IMR-90 (cell line): ENCODE measurements around the gene RAB11FIP4. TPM values are rescaled to one million over a fixed set of nuclear protein-coding genes. Genes with fewer than 3 reads are reported as not detected.

Experiments used
- ATAC-seq: fragments of 200-7000 bp; cut with Tn5 transposase; 2 replicates; pipeline ENCODE4 v1.9.1; 2020; ENCODE audit warnings: low read depth, mild to moderate bottlenecking, moderate library complexity
- BruUV-seq: library from RNA; stranded (reverse); fragments of 400-500 nt; replicated peaks from 2 replicates; lab custom pipeline; 2021; lab: Mats Ljungman, UMichigan
- CTCF ChIA-PET: fragments of 300-600 bp; formaldehyde crosslinking; extraction: SDS; loops from one replicate; lab custom pipeline; 2021; ENCODE audit warnings: antibody characterized with exemption; lab: Yijun Ruan, JAX
- POLR2A ChIA-PET: fragments of 300-600 bp; sonication (Branson Sonifier 250); formaldehyde crosslinking; loops from one replicate; lab custom pipeline; 2022; ENCODE audit warnings: antibody characterized with exemption; ENCODE audit not compliant: unreplicated experiment; lab: Charles Lee
- DNase-seq: peaks from one replicate; pipeline ENCODE4 v3.0.0; 2013
- H2AFZ ChIP-seq: replicated peaks from 2 replicates; pipeline ENCODE3; 2013; ENCODE audit warnings: low read length, mild to moderate bottlenecking; ENCODE audit not compliant: poor library complexity
- H2AK5ac ChIP-seq: 2 replicates; pipeline ENCODE4 v1.6.1; 2013; ENCODE audit warnings: low read depth, low read length, inconsistent platforms
- H2AK9ac ChIP-seq: replicated peaks from 2 replicates; pipeline ENCODE3; 2013; ENCODE audit warnings: mild to moderate bottlenecking, low read depth, low read length, moderate library complexity; ENCODE audit not compliant: poor library complexity
- H2BK120ac ChIP-seq: 2 replicates; pipeline ENCODE4 v1.6.1; 2013; ENCODE audit warnings: low read depth, low read length, inconsistent platforms
- H2BK15ac ChIP-seq: 3 replicates; pipeline ENCODE4 v1.6.1; 2013; ENCODE audit warnings: low read depth, low read length, inconsistent platforms
- H2BK20ac ChIP-seq: 2 replicates; pipeline ENCODE4 v1.6.1; 2013; ENCODE audit warnings: low read depth, mild to moderate bottlenecking, inconsistent platforms, low read length, moderate library complexity
- H2BK5ac ChIP-seq: 2 replicates; pipeline ENCODE4 v1.6.1; 2013; ENCODE audit warnings: mild to moderate bottlenecking, low read depth, low read length, inconsistent platforms; ENCODE audit not compliant: poor library complexity, severe bottlenecking
- H3K14ac ChIP-seq: replicated peaks from 2 replicates; pipeline ENCODE4 v1.6.1; 2013; ENCODE audit warnings: low read depth, low read length, inconsistent platforms
- H3K18ac ChIP-seq: 2 replicates; pipeline ENCODE4 v1.6.1; 2013; ENCODE audit warnings: low read depth, low read length, control low read depth
- H3K23ac ChIP-seq: 2 replicates; pipeline ENCODE4 v1.6.1; 2013; ENCODE audit warnings: low read depth, low read length, inconsistent platforms
- H3K27ac ChIP-seq: 2 replicates; pipeline ENCODE4 v1.5.1; 2013; ENCODE audit warnings: mild to moderate bottlenecking, control low read depth, low read length; ENCODE audit not compliant: insufficient read depth
- H3K27me3 ChIP-seq: 2 replicates; pipeline ENCODE4 v1.6.1; 2013; ENCODE audit warnings: low read length; ENCODE audit not compliant: control insufficient read depth, insufficient read depth
- H3K36me3 ChIP-seq: 2 replicates; pipeline ENCODE4 v1.6.1; 2013; ENCODE audit warnings: low read length, mixed read lengths; ENCODE audit not compliant: control insufficient read depth, insufficient read depth
- H3K4ac ChIP-seq: 2 replicates; pipeline ENCODE4 v1.6.1; 2013; ENCODE audit warnings: low read depth, low read length, inconsistent platforms
- H3K4me1 ChIP-seq: 2 replicates; pipeline ENCODE4 v1.6.1; 2013; ENCODE audit warnings: low read length, mixed read lengths; ENCODE audit not compliant: control insufficient read depth, insufficient read depth
- H3K4me2 ChIP-seq: 2 replicates; pipeline ENCODE4 v1.6.1; 2013; ENCODE audit warnings: low read depth, mild to moderate bottlenecking, control low read depth, low read length, moderate library complexity
- H3K4me3 ChIP-seq: 2 replicates; pipeline ENCODE4 v1.5.1; 2013; ENCODE audit warnings: low read depth, mild to moderate bottlenecking, control low read depth, low read length, moderate library complexity; ENCODE audit not compliant: insufficient read depth
- H3K56ac ChIP-seq: 2 replicates; pipeline ENCODE4 v1.6.1; 2013; ENCODE audit warnings: low read length, inconsistent platforms; ENCODE audit not compliant: insufficient read depth; ENCODE audit errors: extremely low read depth
- H3K79me1 ChIP-seq, 2 experiments: 2 replicates each; pipeline ENCODE4 v1.6.1; 2013; ENCODE audit warnings: low read length in 2 of 2, inconsistent platforms in 1 of 2, low read depth in 1 of 2
- H3K9ac ChIP-seq: 2 replicates; pipeline ENCODE4 v1.6.1; 2013; ENCODE audit warnings: low read depth, low read length, control low read depth
- H3K9me1 ChIP-seq: 2 replicates; pipeline ENCODE4 v1.6.1; 2013; ENCODE audit warnings: low read length, inconsistent platforms; ENCODE audit not compliant: insufficient read depth
- H3K9me3 ChIP-seq: 2 replicates; pipeline ENCODE4 v1.6.1; 2013; ENCODE audit warnings: low read length; ENCODE audit not compliant: control insufficient read depth, insufficient read depth
- H4K20me1 ChIP-seq: 2 replicates; pipeline ENCODE4 v1.6.1; 2013; ENCODE audit warnings: low read length, inconsistent platforms; ENCODE audit not compliant: insufficient read depth
- H4K5ac ChIP-seq: 2 replicates; pipeline ENCODE4 v1.6.1; 2013; ENCODE audit warnings: mild to moderate bottlenecking, low read depth, low read length, control low read depth
- H4K8ac ChIP-seq, 2 experiments: 2 replicates each; pipeline ENCODE4 v1.6.1; 2013; ENCODE audit warnings: low read depth in 2 of 2, low read length in 2 of 2, control low read depth in 1 of 2, inconsistent platforms in 1 of 2
- H4K91ac ChIP-seq: 2 replicates; pipeline ENCODE4 v1.6.1; 2013; ENCODE audit warnings: low read depth, low read length, inconsistent platforms; ENCODE audit not compliant: insufficient read depth
- BHLHE40 ChIP-seq: fragments of 150-350 bp; IDR thresholded peaks from 2 replicates; pipeline ENCODE4 v1.6.1; 2016; ENCODE audit warnings: mild to moderate bottlenecking, low read depth, low read length
- MXI1 ChIP-seq: IDR thresholded peaks from 2 replicates; pipeline ENCODE4 v1.6.1; 2012; ENCODE audit warnings: low read depth, mild to moderate bottlenecking, low read length, moderate library complexity, borderline replicate concordance
- RCOR1 ChIP-seq: IDR thresholded peaks from 2 replicates; pipeline ENCODE4 v1.6.1; 2012; ENCODE audit warnings: mild to moderate bottlenecking, low read length, improper control_type of control experiment; ENCODE audit not compliant: insufficient replicate concordance
- RFX5 ChIP-seq: IDR thresholded peaks from 2 replicates; pipeline ENCODE4 v1.8.0; 2012; ENCODE audit warnings: low read depth, mild to moderate bottlenecking, low read length, moderate library complexity
- SMC3 ChIP-seq: fragments of 150-350 bp; IDR thresholded peaks from 2 replicates; pipeline ENCODE4 v1.6.1; 2016; ENCODE audit warnings: low read depth, mild to moderate bottlenecking, antibody characterized with exemption, low read length, moderate library complexity
- WGBS, 2 experiments: methylation state at CpG; one replicate each; pipeline versions ENCODE4 v1.1.5 to v1.1.7; 2013; ENCODE audit warnings: missing lambda C conversion rate in 2 of 2; ENCODE audit not compliant: insufficient read length in 1 of 2; ENCODE audit errors: extremely low coverage in 2 of 2; 5-methylcytosine and 5-hydroxymethylcytosine counted together
- dilution Hi-C: fragments of 300-500 bp; cut with HindIII; formaldehyde crosslinking; loops from one replicate; pipeline ENCODE4 v1.14.3; 2018; ENCODE audit warnings: low sequenced_read_pairs; ENCODE audit not compliant: unreplicated experiment
- in situ Hi-C: fragments of 300-500 bp; cut with MboI; formaldehyde crosslinking; loops from 3 replicates; pipeline ENCODE4 v1.14.3; 2019; ENCODE audit warnings: low sequenced_read_pairs, inconsistent platforms, mixed read lengths
- intact Hi-C: fragments of 100-400 bp; cut with micrococcal nuclease; formaldehyde crosslinking; loops from 2 replicates; pipeline ENCODE4 v1.10.0; 2022
- polyA plus RNA-seq, 3 experiments: library from polyadenylated mRNA; depleted of rRNA; stranded (reverse); fragments of >200 nt; gene quantifications; 2 replicates each; pipeline ENCODE4 v1.2.3, GENCODE V29; 2012; ENCODE audit warnings: low replicate concordance in 1 of 3
- total RNA-seq: library from RNA; depleted of rRNA; stranded (reverse); fragments of >200 nt; gene quantifications from 2 replicates; pipeline ENCODE4 v1.2.3, GENCODE V29; 2012

The RAB11FIP4 gene
- total and polyA plus RNA-seq, 2 of the 4 experiments (the other 2 are of a cell fraction): 0.68 to 1.1 TPM

DNA sequence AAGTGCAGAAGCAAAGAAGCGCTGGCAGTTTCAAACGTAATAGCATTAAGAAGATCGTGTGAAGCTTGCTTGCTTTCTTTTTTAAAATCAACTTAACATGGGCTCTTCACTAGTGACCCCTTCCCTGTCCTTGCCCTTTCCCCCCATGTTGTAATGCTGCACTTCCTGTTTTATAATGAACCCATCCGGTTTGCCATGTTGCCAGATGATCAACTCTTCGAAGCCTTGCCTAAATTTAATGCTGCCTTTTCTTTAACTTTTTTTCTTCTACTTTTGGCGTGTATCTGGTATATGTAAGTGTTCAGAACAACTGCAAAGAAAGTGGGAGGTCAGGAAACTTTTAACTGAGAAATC is 17.4 kb upstream of the RAB11FIP4 start (continued):
- no peak for TF ChIP-seq SMC3
- no peak for TF ChIP-seq MXI1
- no peak for TF ChIP-seq RFX5
- no peak for TF ChIP-seq BHLHE40

DNA sequence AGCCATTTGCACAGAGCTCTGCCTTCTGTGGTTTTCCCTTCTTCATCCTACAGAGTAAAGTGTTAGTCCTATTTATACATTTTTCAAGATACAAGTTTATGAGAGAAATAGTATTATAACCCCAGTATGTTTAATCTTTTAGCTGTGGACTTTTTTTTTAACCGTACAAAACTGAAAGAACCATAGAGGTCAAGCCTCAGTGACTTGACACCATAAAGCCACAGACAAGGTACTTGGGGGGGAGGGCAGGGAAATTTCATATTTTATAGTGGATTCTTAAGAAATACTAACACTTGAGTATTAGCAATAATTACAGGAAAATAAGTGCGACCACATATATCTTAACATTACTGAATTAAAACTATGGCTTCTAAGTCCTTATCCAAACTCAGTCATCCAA is 17.0 kb upstream of the RAB11FIP4 start:
- DNase-seq: no peak
- Histone ChIP-seq H3K56ac (no peak overlapping the region), H2AK5ac (no peak overlapping the region), H3K23ac (no peak overlapping the region), H3K27me3 (no peaks in the 10 kb centered on the region), H2BK5ac (no peak overlapping the region), H3K9me3 (no peaks in the 10 kb centered on the region), H4K8ac (no peak overlapping the region), H3K18ac (no peak overlapping the region), H3K9me1 (0 out of 2 replicates have a peak, but pooled peaks cover 5% of the 10 kb centered on the region), H2AK9ac (no peak overlapping the region), H3K4ac (no peak overlapping the region), H3K4me1 (peaks cover 4% of the 10 kb centered on the region), H2BK120ac (no peak overlapping the region), H3K9ac (no peak overlapping the region), H2AFZ (no peak overlapping the region), H2BK15ac (no peak overlapping the region), H3K4me3 (no peak overlapping the region), H2BK20ac (no peak overlapping the region), H3K79me1 (peaks cover 0 to 12% of the 10 kb centered on the region in 2 experiments; a peak in 2 of 4 replicates), H4K5ac (no peak overlapping the region), H3K36me3 (peaks cover 14% of the 10 kb centered on the region), H4K20me1 (0 out of 2 replicates have a peak, but pooled peaks cover 3% of the 10 kb centered on the region), H3K27ac (no peak overlapping the region), H3K4me2 (no peak overlapping the region), H4K91ac (no peak overlapping the region), H3K14ac (no peak overlapping the region)
- ATAC-seq: no peak
- ChIA-PET CTCF (no interaction called here), POLR2A (no interaction called here)
- WGBS, 2 experiments: no CpG with 5 or more reads among the region's 2 CpGs
- BruUV-seq: no TSS peak
- no peak for TF ChIP-seq MXI1
- no peak for TF ChIP-seq RCOR1
- intact Hi-C loops: loop anchor here (5.0 kb wide), 3 partner anchors 122 to 362 kb away; no protein-coding TSS in a partner anchor
- in situ Hi-C loops: no loop called here
- dilution Hi-C loops: no loop called here
